ENCODE data around the gene GPR39.

DNA sequence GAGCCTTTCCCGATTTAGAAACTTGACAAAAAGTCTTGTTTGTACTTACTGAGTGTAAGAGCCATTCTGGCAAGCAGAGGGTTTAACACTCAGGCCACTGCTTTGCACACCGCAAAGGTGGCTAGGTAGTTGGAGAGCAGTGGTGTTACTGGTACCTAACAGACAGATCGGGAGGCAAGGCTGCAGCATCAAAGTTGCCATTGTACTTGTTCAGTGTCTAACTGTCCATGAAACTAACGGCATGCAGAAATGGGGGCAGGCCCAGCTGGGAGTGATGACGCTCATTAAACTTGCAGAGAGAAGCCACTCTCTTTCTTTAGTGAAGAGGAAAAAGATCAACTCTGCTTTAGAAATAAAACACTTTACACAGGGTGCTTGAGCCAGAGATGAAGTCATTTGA, 10.1 kb downstream of the GPR39 start:
- TF ChIP-seq, protein P1, sequence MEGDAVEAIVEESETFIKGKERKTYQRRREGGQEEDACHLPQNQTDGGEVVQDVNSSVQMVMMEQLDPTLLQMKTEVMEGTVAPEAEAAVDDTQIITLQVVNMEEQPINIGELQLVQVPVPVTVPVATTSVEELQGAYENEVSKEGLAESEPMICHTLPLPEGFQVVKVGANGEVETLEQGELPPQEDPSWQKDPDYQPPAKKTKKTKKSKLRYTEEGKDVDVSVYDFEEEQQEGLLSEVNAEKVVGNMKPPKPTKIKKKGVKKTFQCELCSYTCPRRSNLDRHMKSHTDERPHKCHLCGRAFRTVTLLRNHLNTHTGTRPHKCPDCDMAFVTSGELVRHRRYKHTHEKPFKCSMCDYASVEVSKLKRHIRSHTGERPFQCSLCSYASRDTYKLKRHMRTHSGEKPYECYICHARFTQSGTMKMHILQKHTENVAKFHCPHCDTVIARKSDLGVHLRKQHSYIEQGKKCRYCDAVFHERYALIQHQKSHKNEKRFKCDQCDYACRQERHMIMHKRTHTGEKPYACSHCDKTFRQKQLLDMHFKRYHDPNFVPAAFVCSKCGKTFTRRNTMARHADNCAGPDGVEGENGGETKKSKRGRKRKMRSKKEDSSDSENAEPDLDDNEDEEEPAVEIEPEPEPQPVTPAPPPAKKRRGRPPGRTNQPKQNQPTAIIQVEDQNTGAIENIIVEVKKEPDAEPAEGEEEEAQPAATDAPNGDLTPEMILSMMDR (conservative IDR thresholded peaks at IDR 0.05; ENCODE audit: low read depth, low read length), result no peak
- no peak for TF ChIP-seq EZH2 (IDR thresholded peaks at IDR 0.05; ENCODE audit: low read length, unreplicated experiment)

Data from PC-3 (cell line).